ENCODE measurements around the gene SLC9A4. TPM values are rescaled to one million over a fixed set of nuclear protein-coding genes. Genes with fewer than 3 reads are reported as not detected.

The SLC9A4 gene
- total and polyA plus RNA-seq, 9 of the 15 experiments (the other 6 are each of a cell fraction or from before 2014, with no cell fraction given): 0.04 to 0.15 (median 0.04) TPM; not detected in 5

DNA sequence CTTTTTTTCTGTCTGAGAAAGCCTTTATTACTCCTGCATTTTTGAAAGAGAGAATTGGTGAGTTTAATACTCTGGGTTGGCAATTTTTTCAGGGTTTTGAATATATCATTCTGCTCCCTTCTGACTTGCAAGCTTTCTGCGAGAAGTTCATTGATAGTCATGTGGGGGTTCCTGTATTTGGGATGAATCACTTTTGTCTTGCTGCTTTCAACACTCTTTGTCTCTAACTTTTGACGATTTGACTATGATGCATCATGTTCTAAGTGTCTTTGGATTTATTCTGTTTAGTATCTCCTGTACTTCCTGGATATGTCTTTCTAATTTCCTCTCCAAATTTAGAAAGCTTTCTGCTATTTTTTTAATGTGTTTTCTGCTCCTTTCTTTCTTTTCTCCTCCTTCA, 105.3 kb downstream of the SLC9A4 start:
- ChIA-PET CTCF (ENCODE audit: low intra/inter-chr PET ratio) (no interaction called here), POLR2A (no interaction called here)
- no peak overlapping the region for H3K4me3 ChIP-seq
- in situ Hi-C loops (cut with MboI) (no loop called here), intact Hi-C loops (cut with micrococcal nuclease) (no loop called here)
- H3K4me1 ChIP-seq (replicated peaks in 1 of 2; ENCODE audit: control insufficient read depth in 2 of 2, insufficient read depth in 2 of 2, low read length in 2 of 2): no peaks in the 10 kb centered on the region
- no peaks in the 10 kb centered on the region for H3K27me3 ChIP-seq (ENCODE audit: control insufficient read depth in 2 of 2, insufficient read depth in 2 of 2, low read length in 2 of 2)
- H4K20me1 ChIP-seq (replicated peaks; ENCODE audit: control insufficient read depth, insufficient read depth, low read length): no peaks in the 10 kb centered on the region
- H3K9me1 ChIP-seq (ENCODE audit: control insufficient read depth, insufficient read depth, low read length): no peaks in the 10 kb centered on the region
- H3K27ac ChIP-seq (ENCODE audit: extremely low read depth, low read depth, low read length): no peak overlapping the region
- DNase-seq (ENCODE audit: extremely low read depth in 1 of 4, low spot score in 3 of 4) (no peak), ATAC-seq (no peak), FAIRE-seq (no peak)
- no peaks in the 10 kb centered on the region for H3K9me3 ChIP-seq (replicated peaks; ENCODE audit: control insufficient read depth, insufficient read depth, low read depth, low read length)
- H2AFZ ChIP-seq (ENCODE audit: low read depth, low read length): no peak overlapping the region
- no peaks in the 10 kb centered on the region for H3K79me2 ChIP-seq (ENCODE audit: control insufficient read depth, insufficient read depth, low read length)
- H3K4me2 ChIP-seq (ENCODE audit: insufficient read depth, low read length): no peak overlapping the region
- BruUV-seq (replicated peaks): no TSS peak
- WGBS (ENCODE audit: insufficient coverage, low coverage, missing lambda C conversion rate): 0% methylated on average over 2 of the region's 2 CpGs
- H3K9ac ChIP-seq (ENCODE audit: insufficient read depth in 1 of 2, low read depth in 2 of 2, low read length in 2 of 2): no peak overlapping the region
- H3K36me3 ChIP-seq (ENCODE audit: control insufficient read depth, insufficient read depth, low read length): no peaks in the 10 kb centered on the region
- TF ChIP-seq SAFB2 (IDR thresholded peaks at IDR 0.05; ENCODE audit: borderline replicate concordance, low read depth, low read length, severe bottlenecking) (no peak), MAFF (IDR thresholded peaks at IDR 0.05; ENCODE audit: low read length) (no peak), LCOR (CRISPR knock-in tag; IDR thresholded peaks at IDR 0.05) (no peak), TAF9B (IDR thresholded peaks at IDR 0.05; ENCODE audit: partially characterized antibody) (no peak), EZH2 (IDR thresholded peaks at IDR 0.05; ENCODE audit: borderline replicate concordance, low read depth, low read length) (no peak), HIVEP1 (CRISPR knock-in tag; IDR thresholded peaks at IDR 0.05) (no peak), BCOR (IDR thresholded peaks at IDR 0.05) (no peak), ZNF518B (CRISPR knock-in tag; IDR thresholded peaks at IDR 0.05) (no peak), SAFB (IDR thresholded peaks at IDR 0.05; ENCODE audit: borderline replicate concordance, low read depth, low read length) (no peak), HDAC8 (tag; IDR thresholded peaks at IDR 0.05) (no peak), RERE (CRISPR knock-in tag; IDR thresholded peaks at IDR 0.05; ENCODE audit: borderline replicate concordance) (no peak)
- TF ChIP-seq, protein P1, sequence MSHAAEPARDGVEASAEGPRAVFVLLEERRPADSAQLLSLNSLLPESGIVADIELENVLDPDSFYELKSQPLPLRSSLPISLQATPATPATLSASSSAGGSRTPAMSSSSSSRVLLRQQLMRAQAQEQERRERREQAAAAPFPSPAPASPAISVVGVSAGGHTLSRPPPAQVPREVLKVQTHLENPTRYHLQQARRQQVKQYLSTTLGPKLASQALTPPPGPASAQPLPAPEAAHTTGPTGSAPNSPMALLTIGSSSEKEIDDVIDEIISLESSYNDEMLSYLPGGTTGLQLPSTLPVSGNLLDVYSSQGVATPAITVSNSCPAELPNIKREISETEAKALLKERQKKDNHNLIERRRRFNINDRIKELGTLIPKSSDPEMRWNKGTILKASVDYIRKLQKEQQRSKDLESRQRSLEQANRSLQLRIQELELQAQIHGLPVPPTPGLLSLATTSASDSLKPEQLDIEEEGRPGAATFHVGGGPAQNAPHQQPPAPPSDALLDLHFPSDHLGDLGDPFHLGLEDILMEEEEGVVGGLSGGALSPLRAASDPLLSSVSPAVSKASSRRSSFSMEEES (CRISPR knock-in tag; IDR thresholded peaks at IDR 0.05): no peak

Measured in K562 (cell line).